ENCODE results near the gene HS3ST3B1. TPM values are rescaled to one million over a fixed set of nuclear protein-coding genes. Genes with fewer than 3 reads are reported as not detected.

The HS3ST3B1 gene
- total RNA-seq, 1 donor from 2014 or later: 3.6 TPM

Other genes with a start within 250 kb of the HS3ST3B1 start
- 15.7 TPM for gene COX10, start 231.6 kb upstream of the HS3ST3B1 start, total RNA-seq
- not detected for gene CDRT15, start 64.2 kb upstream of the HS3ST3B1 start, total RNA-seq

Measured in mesenteric fat pad (tissue), 1 donor.